GM19372 (cell line): ENCODE measurements around the gene WWP2.
"Not testable (repeated sequence)": the region's sequence is repeated elsewhere in the genome, so short reads cannot be mapped to it uniquely, and the experiment has no call there.

ENCODE experiments used
- ATAC-seq: cut with Tn5 transposase; IDR thresholded peaks from one replicate; pipeline ENCODE4 v1.9.1; 2021; ENCODE audit warnings: mild to moderate bottlenecking, low read depth, moderate library complexity; ENCODE audit not compliant: unreplicated experiment

The WWP2 gene

GRCh38 chr16:69852815-69853214 lies 90.7 kb downstream of the WWP2 start:
- ATAC-seq, result no peak

- no peak for ATAC-seq
These were observed 91.3 kb downstream of the WWP2 start for GRCh38 chr16:69853481-69853880.

- not testable (repeated sequence) for ATAC-seq
These were observed 92.6 kb downstream of the WWP2 start for GRCh38 chr16:69854776-69855175.

GRCh38 chr16:69855592-69855991 lies 93.5 kb downstream of the WWP2 start:
- no peak for ATAC-seq

- no peak for ATAC-seq
These were observed 96.3 kb downstream of the WWP2 start for GRCh38 chr16:69858191-69859104.

- ATAC-seq, result no peak
These were observed 97.2 kb downstream of the WWP2 start for GRCh38 chr16:69859105-69859989.

- ATAC-seq, result no peak
These were observed 98.4 kb downstream of the WWP2 start for GRCh38 chr16:69860233-69861231.

DNA sequence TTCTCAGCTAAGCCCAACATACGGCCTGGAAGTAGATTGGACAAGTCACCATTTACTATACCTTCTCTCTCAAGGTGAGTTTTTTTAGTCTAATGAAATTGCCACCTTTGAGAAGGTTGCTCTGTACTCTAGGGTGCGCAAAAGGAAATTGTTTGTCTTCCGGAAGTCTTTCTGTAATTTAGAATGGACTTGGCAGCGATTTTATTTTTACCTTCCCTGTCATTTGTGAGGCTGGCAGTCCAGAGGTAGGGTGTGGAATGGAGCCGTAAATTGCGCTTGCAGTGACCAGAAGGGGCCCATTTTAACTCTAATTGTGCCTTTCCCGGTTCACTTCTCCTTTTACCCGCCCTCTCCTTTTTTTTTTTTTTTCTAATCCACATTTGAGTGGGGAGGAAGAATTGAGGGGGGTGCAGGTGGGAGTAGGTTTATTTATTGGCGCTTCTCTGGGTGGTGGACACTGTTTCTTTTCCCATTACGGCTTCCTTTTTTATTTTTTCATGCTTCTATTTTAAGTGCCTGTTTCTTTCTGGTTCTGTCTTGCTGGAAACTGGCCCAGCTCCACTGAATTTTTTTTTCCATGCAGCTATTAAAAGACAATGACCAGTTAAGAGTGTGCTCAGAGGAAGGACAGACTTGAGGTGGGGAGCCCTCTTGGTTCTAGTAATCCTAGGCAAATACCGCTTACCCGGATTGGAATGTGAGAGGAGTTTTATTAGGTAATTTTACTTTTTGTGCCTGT lies 99.3 kb downstream of the WWP2 start:
- ATAC-seq, result no peak

- ATAC-seq, result no peak
These were observed 101.5 kb downstream of the WWP2 start for GRCh38 chr16:69863401-69864281.

- ATAC-seq, result no peak
These were observed 103.6 kb downstream of the WWP2 start for GRCh38 chr16:69865701-69866100.

GRCh38 chr16:69867784-69868560 lies 105.8 kb downstream of the WWP2 start:
- ATAC-seq, result no peak

- no peak for ATAC-seq
These were observed 108.6 kb downstream of the WWP2 start for GRCh38 chr16:69870761-69871160.

DNA sequence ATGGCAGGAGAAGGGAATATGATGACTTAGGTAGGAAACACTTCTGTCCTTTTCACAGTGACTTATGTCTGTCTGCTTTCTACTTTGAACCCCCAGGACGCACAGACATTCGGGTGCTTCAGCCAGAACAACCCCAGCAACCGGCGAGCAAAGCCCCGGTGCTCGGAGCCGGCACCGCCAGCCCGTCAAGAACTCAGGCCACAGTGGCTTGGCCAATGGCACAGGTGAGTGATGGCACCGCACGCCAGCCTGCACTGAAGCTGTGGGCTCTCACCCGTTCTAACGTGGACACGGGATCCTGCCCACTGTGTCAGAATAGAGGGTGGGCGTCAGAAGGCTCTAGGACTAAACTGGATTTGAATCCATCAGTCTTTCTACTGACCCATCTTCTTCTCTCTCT lies 109.6 kb downstream of the WWP2 start:
- no peak for ATAC-seq

GRCh38 chr16:69872888-69873287 lies 110.8 kb downstream of the WWP2 start:
- ATAC-seq, result no peak

DNA sequence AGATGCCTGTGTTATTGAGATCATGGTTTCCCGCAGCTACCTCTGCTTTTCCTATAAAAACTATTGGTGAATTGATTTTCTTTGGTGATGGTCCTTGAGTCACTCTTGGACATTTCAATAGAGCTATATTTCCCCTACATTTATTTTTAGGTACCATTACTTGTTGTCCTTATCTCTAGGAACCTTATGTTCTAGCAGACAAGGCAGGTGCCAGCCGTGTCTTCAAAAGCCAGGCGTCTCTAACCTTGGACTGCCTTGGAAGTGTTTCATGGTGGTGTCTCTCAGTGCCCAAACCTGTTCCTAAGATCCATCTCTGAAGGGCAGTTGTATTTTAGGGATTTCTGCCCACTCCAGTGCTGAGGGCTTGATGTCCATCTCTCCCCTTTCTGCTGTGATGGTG lies 111.7 kb downstream of the WWP2 start:
- ATAC-seq, result no peak

DNA sequence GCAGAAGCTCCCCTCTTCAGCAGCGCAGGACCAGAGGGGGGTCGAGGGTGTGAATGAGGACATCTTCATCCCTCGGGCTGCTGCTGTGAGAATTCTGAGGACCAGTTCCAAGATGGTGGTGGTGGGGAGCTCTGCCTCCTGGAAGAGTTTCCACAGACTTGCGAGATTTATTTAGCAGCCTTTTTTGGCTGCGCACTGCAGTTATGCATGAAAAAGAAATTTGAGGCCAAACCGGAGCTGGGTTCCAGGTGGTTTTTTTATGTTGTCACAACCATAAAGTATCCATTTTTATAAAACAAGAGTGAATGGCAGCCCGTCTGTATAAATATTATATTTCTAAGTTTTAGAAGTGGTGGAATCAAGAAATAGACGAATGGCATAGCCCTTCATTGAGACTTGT lies 112.1 kb downstream of the WWP2 start:
- ATAC-seq, result no peak

DNA sequence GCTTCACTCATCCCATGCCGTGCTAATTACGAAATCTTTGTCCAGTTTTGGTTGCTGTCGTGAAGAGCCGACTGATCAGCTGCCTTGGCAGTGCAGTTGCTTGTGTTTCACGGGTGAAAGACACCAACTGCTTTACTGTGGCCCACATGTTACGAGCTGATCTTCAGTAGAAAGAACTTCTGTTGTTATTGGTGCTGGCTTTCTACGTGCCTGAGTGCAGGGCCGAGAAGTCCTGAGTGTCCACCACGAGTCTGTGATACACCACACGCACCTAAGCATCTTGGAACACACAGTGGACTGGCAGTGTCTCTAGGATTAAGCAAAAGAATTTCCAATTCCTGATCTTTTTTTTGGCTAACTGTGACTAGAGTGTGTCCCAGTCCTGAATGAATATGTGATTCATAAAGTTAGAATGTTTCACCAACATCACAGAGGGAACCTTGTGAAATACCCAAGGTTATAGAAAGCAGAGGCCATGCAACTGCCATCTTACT lies 118.6 kb downstream of the WWP2 start:
- ATAC-seq, result no peak

- ATAC-seq, result no peak
These were observed 119.0 kb downstream of the WWP2 start for GRCh38 chr16:69881141-69881540.
